PC-3 (cell line): Measurements from ENCODE around the gene AIFM1. TPM values are rescaled to one million over a fixed set of nuclear protein-coding genes. Genes with fewer than 3 reads are reported as not detected.

ENCODE experiments used
- ATAC-seq: fragments of 200-7000 bp; cut with Tn5 transposase; 2 replicates; pipeline ENCODE4 v1.9.1; 2020; ENCODE audit warnings: mild to moderate bottlenecking, moderate library complexity
- BruUV-seq: library from RNA; stranded (reverse); fragments of 400-500 nt; replicated peaks from 2 replicates; lab custom pipeline; 2021; lab: Mats Ljungman, UMichigan
- CTCF ChIA-PET: fragments of 300-600 bp; sonication (Branson Sonifier 250); formaldehyde crosslinking; loops from one replicate; lab custom pipeline; 2022; ENCODE audit warnings: antibody characterized with exemption; lab: Charles Lee
- POLR2A ChIA-PET: fragments of 300-600 bp; sonication (Branson Sonifier 250); formaldehyde crosslinking; loops from one replicate; lab custom pipeline; 2022; ENCODE audit warnings: antibody characterized with exemption; ENCODE audit not compliant: unreplicated experiment; lab: Charles Lee
- DNase-seq: peaks from one replicate; pipeline ENCODE4 v3.0.0-alpha.2; 2015
- H2AFZ ChIP-seq: fragments of 300-600 bp; sonication (generic); 2 replicates; pipeline ENCODE4 v1.6.0; 2016; ENCODE audit warnings: antibody characterized with exemption, low read length
- H3F3A ChIP-seq: fragments of 300-600 bp; sonication (generic); one replicate; pipeline ENCODE4 v1.6.0; 2017; ENCODE audit warnings: antibody characterized with exemption, low read length, control low read depth, mild to moderate bottlenecking; ENCODE audit not compliant: unreplicated experiment
- H3K27ac ChIP-seq: fragments of 300-600 bp; sonication (generic); 2 replicates; pipeline ENCODE4 v1.5.1; 2016; ENCODE audit warnings: mild to moderate bottlenecking, low read length
- H3K27me3 ChIP-seq: fragments of 300-600 bp; sonication (generic); 2 replicates; pipeline ENCODE4 v1.6.1; 2016; ENCODE audit warnings: low read length, mixed read lengths
- H3K36me3 ChIP-seq: fragments of 300-600 bp; sonication (generic); 2 replicates; pipeline ENCODE4 v1.6.1; 2016; ENCODE audit warnings: low read depth, mixed run types, low read length, mixed read lengths
- H3K4me1 ChIP-seq: fragments of 300-600 bp; sonication (generic); 2 replicates; pipeline ENCODE4 v1.5.1; 2016; ENCODE audit warnings: low read length; ENCODE audit not compliant: insufficient read depth
- H3K4me2 ChIP-seq: fragments of 300-600 bp; sonication (generic); 2 replicates; pipeline ENCODE4 v1.6.0; 2016; ENCODE audit warnings: low read length
- H3K4me3 ChIP-seq: fragments of 300-600 bp; sonication (generic); 2 replicates; pipeline ENCODE4 v1.5.1; 2016; ENCODE audit warnings: mild to moderate bottlenecking, low read length, mixed read lengths
- H3K79me2 ChIP-seq: fragments of 300-600 bp; sonication (generic); 2 replicates; pipeline ENCODE4 v1.6.1; 2017; ENCODE audit warnings: low read length, mixed read lengths
- H3K9ac ChIP-seq: fragments of 300-600 bp; sonication (generic); 2 replicates; pipeline ENCODE4 v1.6.0; 2016; ENCODE audit warnings: mild to moderate bottlenecking, low read length
- H3K9me2 ChIP-seq: fragments of 300-600 bp; sonication (generic); replicated peaks from 2 replicates; pipeline ENCODE4 v1.6.1; 2016; ENCODE audit warnings: mixed run types, low read length, mixed read lengths
- H3K9me3 ChIP-seq: fragments of 300-600 bp; sonication (generic); 2 replicates; pipeline ENCODE4 v1.6.1; 2016; ENCODE audit warnings: low read length, mixed read lengths
- H4K20me1 ChIP-seq: fragments of 300-600 bp; sonication (generic); 2 replicates; pipeline ENCODE4 v1.6.1; 2016; ENCODE audit warnings: low read length, mixed read lengths
- EZH2 ChIP-seq: fragments of 300-600 bp; sonication (generic); IDR thresholded peaks from one replicate; pipeline ENCODE4 v1.6.1; 2017; ENCODE audit warnings: antibody characterized with exemption, mild to moderate bottlenecking, low read length; ENCODE audit not compliant: unreplicated experiment
- EZH2phosphoT487 ChIP-seq: fragments of 300-600 bp; sonication (generic); IDR thresholded peaks from 2 replicates; pipeline ENCODE4 v1.6.1; 2018; ENCODE audit warnings: mild to moderate bottlenecking, antibody characterized with exemption, low read length, borderline replicate concordance
- intact Hi-C: fragments of 100-400 bp; cut with micrococcal nuclease; formaldehyde crosslinking; loops from 2 replicates; pipeline ENCODE4 v1.9.0; 2023
- total RNA-seq: library from RNA; depleted of rRNA; stranded (reverse); fragments of >200 nt; gene quantifications from 2 replicates; pipeline ENCODE4 v1.2.3, GENCODE V29; 2014
- TF ChIP-seq, protein P1 (sequence below): fragments of 300-600 bp; sonication (generic); conservative IDR thresholded peaks from 2 replicates; pipeline ENCODE4 v1.5.1; 2017; ENCODE audit warnings: antibody characterized with exemption, low read depth, mild to moderate bottlenecking, low read length

Gene AIFM1
- total RNA-seq, 1 experiment from 2014 or later = 51.8 TPM

GRCh38 chrX:130130990-130131389 lies 34.7 kb downstream of the AIFM1 start:
- Histone ChIP-seq H3K79me2 (no peaks in the 10 kb centered on the region), H2AFZ (no peak overlapping the region), H3K9ac (no peak overlapping the region), H3K36me3 (peaks cover 11% of the 10 kb centered on the region; the same call in 1 of the 2 replicates), H3K27me3 (no peaks in the 10 kb centered on the region), H3K27ac (no peak overlapping the region), H3K4me3 (no peak overlapping the region), H3K9me2 (no peaks in the 10 kb centered on the region), H3K9me3 (no peaks in the 10 kb centered on the region), H4K20me1 (no peaks in the 10 kb centered on the region), H3F3A (no peaks in the 10 kb centered on the region), H3K4me2 (no peak overlapping the region), H3K4me1 (no peaks in the 10 kb centered on the region)
- no peak for TF ChIP-seq EZH2
- TF ChIP-seq, protein P1, sequence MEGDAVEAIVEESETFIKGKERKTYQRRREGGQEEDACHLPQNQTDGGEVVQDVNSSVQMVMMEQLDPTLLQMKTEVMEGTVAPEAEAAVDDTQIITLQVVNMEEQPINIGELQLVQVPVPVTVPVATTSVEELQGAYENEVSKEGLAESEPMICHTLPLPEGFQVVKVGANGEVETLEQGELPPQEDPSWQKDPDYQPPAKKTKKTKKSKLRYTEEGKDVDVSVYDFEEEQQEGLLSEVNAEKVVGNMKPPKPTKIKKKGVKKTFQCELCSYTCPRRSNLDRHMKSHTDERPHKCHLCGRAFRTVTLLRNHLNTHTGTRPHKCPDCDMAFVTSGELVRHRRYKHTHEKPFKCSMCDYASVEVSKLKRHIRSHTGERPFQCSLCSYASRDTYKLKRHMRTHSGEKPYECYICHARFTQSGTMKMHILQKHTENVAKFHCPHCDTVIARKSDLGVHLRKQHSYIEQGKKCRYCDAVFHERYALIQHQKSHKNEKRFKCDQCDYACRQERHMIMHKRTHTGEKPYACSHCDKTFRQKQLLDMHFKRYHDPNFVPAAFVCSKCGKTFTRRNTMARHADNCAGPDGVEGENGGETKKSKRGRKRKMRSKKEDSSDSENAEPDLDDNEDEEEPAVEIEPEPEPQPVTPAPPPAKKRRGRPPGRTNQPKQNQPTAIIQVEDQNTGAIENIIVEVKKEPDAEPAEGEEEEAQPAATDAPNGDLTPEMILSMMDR = no peak
- no peak for TF ChIP-seq EZH2phosphoT487
- ATAC-seq (no peak), DNase-seq (no peak)
- no TSS peak for BruUV-seq
- intact Hi-C loops = no loop called here
- CTCF ChIA-PET = no interaction called here
- POLR2A ChIA-PET = no interaction called here

DNA sequence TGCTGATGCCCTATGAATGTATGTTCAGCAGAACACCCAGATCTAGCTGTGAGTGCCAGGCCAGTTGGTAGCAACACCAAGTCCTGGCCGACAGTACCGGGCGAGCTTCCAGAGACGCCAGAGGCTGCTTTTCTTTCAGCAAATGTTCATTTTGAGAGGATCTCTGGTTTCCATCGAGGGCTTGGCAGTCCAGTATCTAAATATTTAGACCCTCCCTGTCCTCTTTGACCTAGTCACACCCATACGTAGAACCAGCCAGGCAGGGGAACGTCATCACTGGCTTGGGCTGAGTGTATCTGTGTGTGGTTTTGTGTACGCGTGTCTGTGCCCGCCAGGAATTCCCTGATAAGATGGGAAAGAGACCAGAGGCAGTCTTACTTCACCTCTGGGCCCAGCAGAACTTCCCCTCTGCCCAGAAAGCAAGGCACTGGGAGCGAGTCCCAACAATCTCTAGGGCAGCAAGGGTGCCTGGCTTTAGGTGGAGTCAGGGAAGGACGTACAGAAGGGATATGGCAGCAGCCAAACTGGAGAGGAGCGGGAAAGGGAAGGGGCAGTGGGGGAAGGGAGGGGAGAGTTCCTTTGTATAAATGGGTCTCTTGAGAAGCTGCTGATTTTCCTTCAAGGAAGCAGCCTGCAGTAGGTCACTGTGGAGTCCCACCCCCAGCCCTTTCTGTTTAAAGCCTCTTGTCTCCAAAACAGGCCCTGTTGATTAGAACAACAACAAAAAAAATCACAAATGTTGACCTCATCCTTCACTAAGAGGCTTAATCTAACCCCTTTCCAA lies 40.4 kb downstream of the AIFM1 start:
- Histone ChIP-seq H4K20me1 (no peaks in the 10 kb centered on the region), H3K79me2 (no peaks in the 10 kb centered on the region), H3K4me2 (no peak overlapping the region), H3K4me1 (peaks cover 5% of the 10 kb centered on the region; the same call in 1 of the 2 replicates), H3K36me3 (peaks cover 5% of the 10 kb centered on the region; the same call in 1 of the 2 replicates), H3K9me3 (no peaks in the 10 kb centered on the region), H3K27me3 (no peaks in the 10 kb centered on the region), H3K9ac (no peak overlapping the region), H3K4me3 (no peak overlapping the region), H2AFZ (no peak overlapping the region), H3K27ac (no peak overlapping the region), H3K9me2 (no peaks in the 10 kb centered on the region), H3F3A (no peaks in the 10 kb centered on the region)
- ChIA-PET CTCF (no interaction called here), POLR2A (no interaction called here)
- ATAC-seq = no peak
- TF ChIP-seq, protein P1 = no peak
- no peak for DNase-seq
- intact Hi-C loops = no loop called here
- BruUV-seq = no TSS peak

- CTCF ChIA-PET = no interaction called here
- DNase-seq (no peak), ATAC-seq (no peak)
- Histone ChIP-seq H4K20me1 (no peaks in the 10 kb centered on the region), H3K4me2 (no peak overlapping the region), H3K27me3 (no peaks in the 10 kb centered on the region), H3K4me1 (peaks cover 5% of the 10 kb centered on the region; the same call in 1 of the 2 replicates), H3K9me3 (no peaks in the 10 kb centered on the region), H3K9me2 (no peaks in the 10 kb centered on the region), H3K4me3 (no peak overlapping the region), H3K27ac (no peak overlapping the region), H2AFZ (no peak overlapping the region), H3K79me2 (no peaks in the 10 kb centered on the region), H3K36me3 (peaks cover 5% of the 10 kb centered on the region; the same call in 1 of the 2 replicates), H3F3A (no peaks in the 10 kb centered on the region), H3K9ac (no peak overlapping the region)
- TF ChIP-seq, protein P1 = no peak
- TF ChIP-seq EZH2phosphoT487 = no peak
- no peak for TF ChIP-seq EZH2
- intact Hi-C loops = no loop called here
- POLR2A ChIA-PET = no interaction called here
- no TSS peak for BruUV-seq
These were observed 41.1 kb downstream of the AIFM1 start for GRCh38 chrX:130124577-130124976.
